Activated T-helper 2 cell treated with anti-CD3 and anti-CD28 coated beads, Interferon-gamma antibody, Interleukin-2, Interleukin-4, amounts not matched to agents 10 μg/mL and 5 μg/mL and 100 μg/mL, durations not matched to agents 14 hours and 24 hours and 36 hours (primary cell): ENCODE measurements around the gene ERC2. TPM values are rescaled to one million over a fixed set of nuclear protein-coding genes. Genes with fewer than 3 reads are reported as not detected.

Experiments
- DNase-seq: peaks from one replicate; pipeline ENCODE4 v3.0.0; 2021; ENCODE audit warnings: low spot score
- H3K27ac Mint-ChIP-seq: one replicate; pipeline ENCODE4 v1.8.0; 2021; ENCODE audit warnings: mixed read lengths
- H3K27me3 Mint-ChIP-seq: one replicate; pipeline ENCODE4 v1.8.0; 2021; ENCODE audit warnings: low read depth, mixed read lengths
- H3K36me3 Mint-ChIP-seq: one replicate; pipeline ENCODE4 v1.8.0; 2021; ENCODE audit warnings: low read depth, mixed read lengths
- H3K4me1 Mint-ChIP-seq: one replicate; pipeline ENCODE4 v1.8.0; 2021; ENCODE audit warnings: low read depth, mixed read lengths
- H3K4me3 Mint-ChIP-seq: one replicate; pipeline ENCODE4 v1.8.0; 2021; ENCODE audit warnings: low read depth, mild to moderate bottlenecking, moderate library complexity, mixed read lengths
- H3K9me3 Mint-ChIP-seq: one replicate; pipeline ENCODE4 v1.8.0; 2021; ENCODE audit warnings: mixed read lengths
- intact Hi-C: fragments of 100-400 bp; cut with micrococcal nuclease; formaldehyde crosslinking; loops from one replicate; pipeline ENCODE4 v1.15.1; 2023
- total RNA-seq: library from RNA; stranded (reverse); gene quantifications from 2 replicates; pipeline ENCODE4 v1.2.3, GENCODE V29; 2022

The ERC2 gene
- total RNA-seq, 1 donor from 2014 or later: 0.09 TPM

DNA sequence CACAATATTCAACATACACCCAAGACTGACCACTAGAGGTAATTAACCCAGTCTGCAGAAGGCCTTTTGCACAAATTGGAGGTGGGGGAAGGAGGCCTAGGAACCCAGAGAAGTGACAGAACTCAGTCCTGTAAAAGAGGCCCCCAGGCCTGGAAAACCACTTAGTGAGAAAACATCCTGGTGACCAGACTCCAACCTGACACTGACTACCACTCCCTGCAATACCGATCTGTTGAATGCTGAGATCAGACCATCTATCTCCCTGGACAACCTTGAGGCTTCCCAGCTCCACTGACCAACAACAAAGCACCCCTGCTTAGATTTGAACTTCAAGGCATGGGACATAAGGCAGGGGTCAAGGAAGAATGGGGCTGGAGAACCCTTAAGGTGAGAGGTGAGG is 719.2 kb downstream of the ERC2 start:
- no peak overlapping the region for H3K4me3 Mint-ChIP-seq
- H3K36me3 Mint-ChIP-seq: no peaks in the 10 kb centered on the region
- no peaks in the 10 kb centered on the region for H3K27me3 Mint-ChIP-seq
- no peaks in the 10 kb centered on the region for H3K4me1 Mint-ChIP-seq
- DNase-seq: no peak
- no peaks in the 10 kb centered on the region for H3K9me3 Mint-ChIP-seq
- no peak overlapping the region for H3K27ac Mint-ChIP-seq
- intact Hi-C loops: no loop called here

DNA sequence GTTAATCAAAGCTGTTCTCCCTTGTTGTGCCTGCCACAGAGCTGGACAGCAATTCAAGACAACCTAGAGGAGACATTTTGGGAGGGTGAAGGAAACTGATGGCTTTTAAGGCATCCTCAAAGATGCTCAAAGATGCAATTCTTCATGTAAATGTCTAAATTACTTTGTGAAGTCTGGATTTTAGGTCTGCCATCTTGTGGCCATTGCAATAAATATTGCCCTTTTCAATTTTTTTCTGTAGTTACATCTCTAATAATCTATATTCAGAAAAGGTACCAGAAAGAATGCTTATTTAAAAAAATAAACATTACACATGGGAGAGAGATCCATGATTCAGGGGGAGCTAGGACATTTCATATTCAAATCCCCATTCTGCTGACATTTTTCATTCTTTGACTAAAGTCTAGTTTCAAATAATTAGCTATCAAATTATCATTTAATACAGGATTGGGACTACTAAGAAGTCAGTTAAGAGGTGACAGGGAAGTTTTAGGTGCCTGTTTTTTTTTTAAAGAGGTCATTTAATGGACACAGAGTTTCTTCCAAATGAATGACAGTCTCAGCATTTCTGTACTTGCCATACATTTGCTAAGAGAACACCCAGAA is 721.4 kb downstream of the ERC2 start:
- Mint-ChIP-seq H3K36me3 (no peaks in the 10 kb centered on the region), H3K27me3 (no peaks in the 10 kb centered on the region), H3K27ac (no peak overlapping the region), H3K4me1 (no peaks in the 10 kb centered on the region), H3K9me3 (no peaks in the 10 kb centered on the region), H3K4me3 (no peak overlapping the region)
- intact Hi-C loops: no loop called here
- no peak for DNase-seq

DNA sequence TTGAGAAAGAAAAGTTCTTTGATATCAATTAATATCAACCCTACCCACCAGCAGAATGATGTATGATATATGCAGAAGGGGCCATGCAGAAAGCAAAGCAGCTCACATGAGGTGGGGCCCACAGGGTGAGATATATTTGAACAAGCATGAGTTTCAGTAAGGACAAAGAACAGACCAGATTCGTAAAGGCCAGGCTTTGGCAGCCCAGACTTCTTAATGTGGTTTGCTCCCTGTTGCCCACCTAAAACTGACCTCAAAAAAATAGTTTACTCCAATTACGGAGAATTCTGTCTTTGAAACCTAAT is 725.5 kb downstream of the ERC2 start:
- no peaks in the 10 kb centered on the region for H3K4me1 Mint-ChIP-seq
- no peaks in the 10 kb centered on the region for H3K27me3 Mint-ChIP-seq
- H3K9me3 Mint-ChIP-seq: no peaks in the 10 kb centered on the region
- H3K36me3 Mint-ChIP-seq: no peaks in the 10 kb centered on the region
- no peak for DNase-seq
- H3K4me3 Mint-ChIP-seq: no peak overlapping the region
- intact Hi-C loops: no loop called here
- no peak overlapping the region for H3K27ac Mint-ChIP-seq

DNA sequence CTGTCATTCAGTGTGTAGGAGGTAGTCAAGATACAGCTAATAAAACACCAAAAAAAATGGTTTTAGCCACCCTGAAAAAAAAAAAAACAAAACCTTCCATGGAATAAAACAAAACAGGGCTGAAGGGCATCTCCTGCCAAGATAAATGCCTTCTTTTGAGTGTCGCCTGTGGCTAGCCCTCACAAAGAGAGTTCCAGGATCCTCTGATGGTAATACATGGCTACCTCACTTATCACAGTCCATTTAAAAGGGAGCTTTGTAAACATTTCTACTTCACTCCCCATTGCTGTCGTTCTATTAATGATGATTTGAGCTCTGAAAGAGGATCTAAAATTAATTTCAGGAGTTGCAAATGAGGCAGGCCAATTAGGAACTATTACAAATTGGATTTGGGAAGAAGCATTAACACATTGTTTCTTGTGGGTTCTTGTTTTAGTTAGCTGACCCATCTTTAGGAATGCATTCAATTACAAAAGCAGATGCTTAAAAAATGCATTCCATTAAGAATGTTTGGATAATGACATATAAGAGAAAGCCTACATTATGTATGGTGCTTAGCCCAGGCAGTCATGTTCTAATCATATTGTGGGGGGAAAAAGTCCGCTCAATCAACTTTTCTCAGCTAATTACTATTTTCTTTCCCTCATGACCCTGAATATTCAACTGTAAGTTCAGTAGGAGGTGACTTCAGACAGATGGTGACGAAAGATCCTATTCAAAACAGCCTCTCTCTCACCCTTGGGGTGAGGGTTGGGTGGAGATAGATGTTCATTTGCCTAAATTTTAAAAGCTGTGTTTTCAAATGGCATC is 726.0 kb downstream of the ERC2 start:
- no peaks in the 10 kb centered on the region for H3K9me3 Mint-ChIP-seq
- no peaks in the 10 kb centered on the region for H3K27me3 Mint-ChIP-seq
- intact Hi-C loops: no loop called here
- H3K27ac Mint-ChIP-seq: no peak overlapping the region
- no peaks in the 10 kb centered on the region for H3K4me1 Mint-ChIP-seq
- H3K4me3 Mint-ChIP-seq: no peak overlapping the region
- no peak for DNase-seq
- H3K36me3 Mint-ChIP-seq: no peaks in the 10 kb centered on the region

DNA sequence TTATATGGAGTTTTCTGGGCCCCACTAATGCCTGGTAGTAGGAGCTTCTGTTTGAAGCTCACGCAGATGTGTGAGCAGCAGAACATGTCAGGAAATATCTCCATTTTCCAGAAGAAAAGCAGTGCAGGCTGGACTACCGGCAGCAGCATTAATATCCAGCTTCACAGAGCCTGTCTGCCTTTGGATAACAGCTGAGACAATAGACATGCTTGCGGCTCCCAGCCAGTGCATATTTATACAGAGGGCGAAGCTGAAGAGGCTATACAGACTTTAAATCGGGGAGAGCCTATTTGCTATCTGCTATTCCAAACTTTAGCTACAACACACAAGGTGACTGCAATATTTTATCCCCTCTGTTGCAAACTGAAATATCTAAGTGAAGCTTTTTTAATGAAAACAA is 731.1 kb downstream of the ERC2 start:
- Mint-ChIP-seq H3K27me3 (no peaks in the 10 kb centered on the region), H3K9me3 (no peaks in the 10 kb centered on the region), H3K27ac (no peak overlapping the region), H3K36me3 (no peaks in the 10 kb centered on the region), H3K4me1 (no peaks in the 10 kb centered on the region), H3K4me3 (no peak overlapping the region)
- intact Hi-C loops: no loop called here
- no peak for DNase-seq

DNA sequence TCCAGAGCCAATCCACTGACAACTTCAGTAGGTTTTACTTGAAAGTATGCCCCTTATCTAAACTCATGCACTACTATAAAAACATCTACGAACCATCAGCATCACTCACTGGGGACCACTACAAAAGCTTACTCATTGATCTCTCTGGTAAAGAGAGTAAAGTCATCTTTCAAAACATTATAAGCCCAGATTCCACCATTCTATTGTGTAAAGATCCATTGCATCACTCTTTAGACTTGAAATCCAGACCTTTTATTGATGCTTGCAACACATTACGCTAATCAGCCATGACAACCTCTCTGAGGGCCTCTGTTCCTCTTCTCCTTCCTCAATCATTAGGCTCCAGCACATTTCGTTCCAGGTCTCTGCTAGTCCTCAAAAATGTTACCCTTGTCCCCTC is 732.3 kb downstream of the ERC2 start:
- Mint-ChIP-seq H3K4me1 (no peaks in the 10 kb centered on the region), H3K9me3 (no peaks in the 10 kb centered on the region), H3K36me3 (no peaks in the 10 kb centered on the region), H3K4me3 (no peak overlapping the region), H3K27me3 (no peaks in the 10 kb centered on the region), H3K27ac (no peak overlapping the region)
- no peak for DNase-seq
- intact Hi-C loops: no loop called here

DNA sequence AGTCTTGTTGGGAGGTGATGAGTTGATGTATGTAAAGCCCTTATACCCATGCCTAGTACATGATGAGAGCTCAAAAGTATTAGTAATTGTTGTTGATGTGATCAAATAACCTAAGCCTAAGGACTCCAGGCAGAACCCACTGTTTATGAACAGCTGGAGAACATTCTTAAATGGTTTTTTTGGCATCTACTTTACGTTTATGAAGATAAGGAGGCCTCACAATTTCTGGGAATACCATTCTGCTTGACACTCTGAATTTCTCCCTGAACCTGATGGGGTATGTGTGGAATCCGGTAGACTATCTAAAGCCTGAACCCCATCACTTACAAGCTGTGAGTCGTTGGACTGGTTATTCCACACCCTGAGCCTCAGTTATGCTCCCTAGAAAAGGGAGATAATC is 736.5 kb downstream of the ERC2 start:
- Mint-ChIP-seq H3K4me3 (no peak overlapping the region), H3K36me3 (no peaks in the 10 kb centered on the region), H3K9me3 (no peaks in the 10 kb centered on the region), H3K27me3 (no peaks in the 10 kb centered on the region), H3K4me1 (no peaks in the 10 kb centered on the region), H3K27ac (no peak overlapping the region)
- intact Hi-C loops: no loop called here
- DNase-seq: no peak

DNA sequence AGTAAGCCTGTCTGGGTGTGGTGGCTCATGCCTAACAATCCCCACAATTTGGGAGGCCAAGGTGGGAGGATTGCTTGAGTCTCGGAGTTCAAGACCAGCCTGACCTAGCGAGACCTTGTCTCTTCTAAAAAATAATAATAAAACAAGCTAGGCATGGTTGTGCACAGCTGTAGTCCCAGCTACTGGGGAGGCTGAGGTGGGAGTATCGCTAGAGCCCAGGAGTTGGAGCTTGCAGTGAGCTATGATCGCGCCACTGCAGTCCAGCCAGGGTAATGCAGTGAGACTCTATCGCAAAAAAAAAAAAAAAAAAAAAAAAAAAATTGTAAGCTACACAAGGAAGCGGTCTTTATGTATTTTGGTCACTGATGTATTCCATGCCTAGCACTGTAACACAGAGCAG is 738.7 kb downstream of the ERC2 start:
- Mint-ChIP-seq H3K36me3 (no peaks in the 10 kb centered on the region), H3K9me3 (no peaks in the 10 kb centered on the region), H3K4me3 (no peak overlapping the region), H3K27me3 (no peaks in the 10 kb centered on the region), H3K4me1 (no peaks in the 10 kb centered on the region), H3K27ac (no peak overlapping the region)
- no peak for DNase-seq
- intact Hi-C loops: no loop called here

DNA sequence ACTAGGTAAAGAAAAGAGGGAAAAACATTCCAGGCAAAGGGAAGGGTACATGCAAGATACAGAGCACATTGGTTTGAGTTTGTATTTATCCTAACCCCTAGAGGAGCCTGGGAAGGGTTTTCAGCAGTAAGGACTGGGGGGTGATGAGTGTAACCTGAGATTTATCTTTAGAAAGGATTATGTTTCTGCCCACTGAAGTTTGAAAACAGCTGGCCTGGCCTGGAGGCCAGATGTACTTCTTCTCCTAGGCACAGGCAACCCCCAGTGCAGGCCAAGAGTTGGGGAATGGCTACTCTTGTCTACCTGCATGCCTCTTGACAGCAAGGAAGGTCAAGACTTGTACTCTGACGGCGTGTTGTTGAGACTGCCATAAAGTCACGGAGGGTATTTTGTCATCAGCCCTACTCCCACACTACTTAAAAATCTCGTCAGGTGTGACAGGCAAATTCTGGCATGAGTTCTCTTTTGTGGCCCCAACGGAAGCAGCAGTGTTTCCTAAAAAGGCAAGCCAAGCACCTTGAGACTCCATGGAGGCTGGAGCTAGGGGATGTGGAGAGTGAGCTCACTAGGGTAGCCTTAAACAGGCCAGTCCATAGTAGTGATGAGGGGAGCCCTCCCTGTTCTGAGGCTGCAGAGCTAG is 739.7 kb downstream of the ERC2 start:
- intact Hi-C loops: no loop called here
- no peak for DNase-seq
- Mint-ChIP-seq H3K4me1 (no peaks in the 10 kb centered on the region), H3K27me3 (no peaks in the 10 kb centered on the region), H3K36me3 (no peaks in the 10 kb centered on the region), H3K4me3 (no peak overlapping the region), H3K9me3 (no peaks in the 10 kb centered on the region), H3K27ac (no peak overlapping the region)

DNA sequence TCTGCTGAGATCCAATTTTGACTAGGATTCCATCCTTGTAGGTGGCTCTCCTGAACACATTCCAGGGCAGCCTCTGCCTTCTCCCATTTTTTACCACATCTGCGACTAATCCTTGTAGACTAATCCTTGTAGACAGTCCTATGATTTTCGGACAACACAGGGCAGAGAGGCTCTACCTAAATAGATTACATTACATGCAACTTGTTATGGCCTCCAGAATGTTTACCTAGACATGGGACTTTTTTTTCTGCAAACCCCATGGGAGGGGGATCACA is 741.8 kb downstream of the ERC2 start:
- H3K4me1 Mint-ChIP-seq: no peaks in the 10 kb centered on the region
- no peak for DNase-seq
- intact Hi-C loops: no loop called here

DNA sequence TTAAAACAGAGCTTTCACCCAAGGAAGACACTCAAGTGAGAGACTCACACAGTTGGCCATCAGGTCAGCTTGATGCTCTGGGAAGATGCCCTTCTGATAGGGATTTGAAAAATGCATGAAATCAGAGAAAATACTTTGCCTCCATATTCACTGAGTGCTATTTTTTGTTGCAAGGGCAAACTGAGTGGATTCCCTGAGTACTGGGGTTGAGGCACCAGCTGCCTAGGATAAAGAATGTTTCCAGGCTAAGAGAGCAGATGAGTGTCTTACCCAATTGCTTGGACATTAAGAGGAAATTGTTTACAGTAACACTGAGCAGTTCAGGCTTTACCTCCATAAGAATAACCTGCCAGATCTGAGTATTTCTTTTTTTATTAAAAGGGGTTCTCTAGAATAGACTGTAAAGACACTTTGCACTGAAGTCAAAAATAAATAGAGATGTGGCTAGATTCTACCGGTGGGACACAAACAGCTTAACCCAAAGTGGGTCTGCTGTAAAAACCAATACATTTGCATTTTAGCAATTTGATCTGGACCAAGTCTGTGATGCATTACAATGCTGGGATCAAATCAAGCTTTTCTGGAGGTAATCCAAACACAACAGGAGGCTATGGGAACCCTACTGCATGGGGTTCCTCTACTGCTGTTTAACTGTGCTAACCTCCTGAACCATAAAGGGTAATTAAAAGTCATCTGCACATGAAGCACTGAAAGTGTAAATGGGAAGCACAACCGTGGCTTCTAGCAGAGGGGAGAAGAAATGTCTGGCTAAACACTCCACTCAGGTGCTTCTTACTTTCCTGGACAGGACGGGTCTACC is 742.4 kb downstream of the ERC2 start:
- no peaks in the 10 kb centered on the region for H3K4me1 Mint-ChIP-seq
- intact Hi-C loops: no loop called here
- DNase-seq: no peak
- no peak overlapping the region for H3K4me3 Mint-ChIP-seq
- no peaks in the 10 kb centered on the region for H3K9me3 Mint-ChIP-seq
- no peak overlapping the region for H3K27ac Mint-ChIP-seq
- no peaks in the 10 kb centered on the region for H3K36me3 Mint-ChIP-seq
- no peaks in the 10 kb centered on the region for H3K27me3 Mint-ChIP-seq

More for the DNA sequence above, 741.8 kb downstream of the ERC2 start:
- Mint-ChIP-seq H3K9me3 (no peaks in the 10 kb centered on the region), H3K4me3 (no peak overlapping the region), H3K36me3 (no peaks in the 10 kb centered on the region), H3K27me3 (no peaks in the 10 kb centered on the region), H3K27ac (no peak overlapping the region)

DNA sequence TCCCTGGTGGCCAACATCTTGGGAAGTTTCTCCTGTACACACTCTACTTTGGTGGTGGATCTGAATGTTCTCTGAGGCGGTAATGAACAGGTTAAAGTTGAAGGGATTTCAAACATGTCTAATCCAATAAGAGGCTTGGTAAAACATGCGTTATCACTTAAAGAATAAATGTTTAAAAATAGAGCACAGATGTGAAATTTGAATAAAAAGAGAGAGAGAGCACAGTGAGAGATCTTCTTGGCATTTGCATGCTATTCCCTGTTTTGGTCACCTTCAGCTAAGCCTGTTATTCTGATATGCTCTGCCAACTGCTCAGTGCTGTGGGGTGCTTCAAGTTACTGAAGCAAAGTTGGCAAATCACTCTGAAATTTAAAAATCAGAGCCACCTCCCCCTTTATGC is 743.4 kb downstream of the ERC2 start:
- H3K4me3 Mint-ChIP-seq: no peak overlapping the region
- intact Hi-C loops: no loop called here
- no peaks in the 10 kb centered on the region for H3K27me3 Mint-ChIP-seq
- H3K9me3 Mint-ChIP-seq: no peaks in the 10 kb centered on the region
- no peaks in the 10 kb centered on the region for H3K4me1 Mint-ChIP-seq
- no peak overlapping the region for H3K27ac Mint-ChIP-seq
- H3K36me3 Mint-ChIP-seq: no peaks in the 10 kb centered on the region
- DNase-seq: no peak

DNA sequence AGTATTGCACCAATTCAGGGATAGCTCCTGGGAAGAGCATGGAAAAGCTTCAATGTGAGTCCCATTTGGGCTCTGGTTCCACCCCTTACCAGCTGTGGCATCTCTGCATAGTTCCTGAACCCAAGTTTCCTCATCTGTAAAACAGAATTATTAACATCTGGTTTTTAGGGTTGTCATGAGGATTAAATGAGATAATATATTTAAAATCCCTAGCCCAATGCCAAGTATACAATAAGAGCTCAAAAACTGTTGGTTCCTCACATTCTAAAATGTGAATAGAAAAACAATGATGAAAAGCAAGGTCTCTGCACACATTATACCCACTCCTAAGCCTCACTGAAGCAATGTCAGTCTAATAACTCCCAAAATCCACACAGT is 743.9 kb downstream of the ERC2 start:
- Mint-ChIP-seq H3K9me3 (no peaks in the 10 kb centered on the region), H3K27ac (no peak overlapping the region), H3K36me3 (no peaks in the 10 kb centered on the region), H3K4me3 (no peak overlapping the region), H3K27me3 (no peaks in the 10 kb centered on the region), H3K4me1 (no peaks in the 10 kb centered on the region)
- intact Hi-C loops: no loop called here
- no peak for DNase-seq
